ENCODE measurements around the gene GDI1. TPM values are rescaled to one million over a fixed set of nuclear protein-coding genes. Genes with fewer than 3 reads are reported as not detected.

The GDI1 gene
- total RNA-seq, 2 donors from 2014 or later, result 63.0 to 83.0 TPM

DNA sequence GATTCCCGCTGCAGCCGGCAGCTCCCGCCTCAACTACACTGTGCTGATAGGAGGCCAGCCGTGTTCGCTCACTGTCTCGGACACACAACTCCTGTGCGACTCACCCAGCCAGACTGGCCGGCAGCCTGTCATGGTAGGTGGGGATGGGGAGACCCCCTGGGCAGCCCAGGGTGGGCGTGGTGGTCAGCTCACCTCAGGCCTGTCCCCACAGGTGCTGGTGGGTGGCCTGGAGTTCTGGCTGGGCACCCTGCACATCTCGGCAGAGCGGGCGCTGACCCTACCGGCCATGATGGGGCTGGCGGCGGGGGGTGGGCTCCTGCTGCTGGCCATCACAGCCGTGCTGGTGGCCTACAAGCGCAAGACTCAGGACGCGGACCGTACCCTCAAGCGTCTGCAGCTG is 30.6 kb downstream of the GDI1 start:
- Histone ChIP-seq H3K27me3 (no peaks in the 10 kb centered on the region), H3K27ac (no peak overlapping the region), H3K9me3 (no peaks in the 10 kb centered on the region), H3K4me1 (no peaks in the 10 kb centered on the region), H3K9ac (ENCODE audit: low read depth in 2 of 2, low read length in 2 of 2) (no peak overlapping the region), H3K36me3 (no peaks in the 10 kb centered on the region), H3K4me3 (no peak overlapping the region)
- intact Hi-C loops (cut with DNase I), result no loop called here
- DNase-seq, result no peak
- TF ChIP-seq, protein P1, sequence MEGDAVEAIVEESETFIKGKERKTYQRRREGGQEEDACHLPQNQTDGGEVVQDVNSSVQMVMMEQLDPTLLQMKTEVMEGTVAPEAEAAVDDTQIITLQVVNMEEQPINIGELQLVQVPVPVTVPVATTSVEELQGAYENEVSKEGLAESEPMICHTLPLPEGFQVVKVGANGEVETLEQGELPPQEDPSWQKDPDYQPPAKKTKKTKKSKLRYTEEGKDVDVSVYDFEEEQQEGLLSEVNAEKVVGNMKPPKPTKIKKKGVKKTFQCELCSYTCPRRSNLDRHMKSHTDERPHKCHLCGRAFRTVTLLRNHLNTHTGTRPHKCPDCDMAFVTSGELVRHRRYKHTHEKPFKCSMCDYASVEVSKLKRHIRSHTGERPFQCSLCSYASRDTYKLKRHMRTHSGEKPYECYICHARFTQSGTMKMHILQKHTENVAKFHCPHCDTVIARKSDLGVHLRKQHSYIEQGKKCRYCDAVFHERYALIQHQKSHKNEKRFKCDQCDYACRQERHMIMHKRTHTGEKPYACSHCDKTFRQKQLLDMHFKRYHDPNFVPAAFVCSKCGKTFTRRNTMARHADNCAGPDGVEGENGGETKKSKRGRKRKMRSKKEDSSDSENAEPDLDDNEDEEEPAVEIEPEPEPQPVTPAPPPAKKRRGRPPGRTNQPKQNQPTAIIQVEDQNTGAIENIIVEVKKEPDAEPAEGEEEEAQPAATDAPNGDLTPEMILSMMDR (IDR thresholded peaks at IDR 0.05), result no peak

DNA sequence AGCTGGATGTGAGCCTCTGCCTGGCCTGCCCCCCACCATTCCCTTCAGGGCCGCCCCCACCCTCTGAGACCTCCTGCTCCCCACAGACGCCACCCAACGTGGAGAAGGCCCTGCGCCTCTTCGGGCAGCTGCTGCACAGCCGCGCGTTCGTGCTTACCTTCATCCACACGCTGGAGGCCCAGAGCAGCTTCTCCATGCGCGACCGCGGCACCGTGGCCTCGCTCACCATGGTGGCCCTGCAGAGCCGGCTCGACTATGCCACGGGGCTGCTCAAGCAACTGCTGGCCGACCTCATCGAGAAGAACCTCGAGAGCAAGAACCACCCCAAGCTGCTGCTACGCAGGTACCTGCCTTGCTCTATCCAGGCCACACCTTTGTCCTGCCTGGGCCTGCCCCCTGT is 31.3 kb downstream of the GDI1 start:
- no peak overlapping the region for H3K4me3 ChIP-seq
- H3K27me3 ChIP-seq, result no peaks in the 10 kb centered on the region
- H3K9me3 ChIP-seq, result no peaks in the 10 kb centered on the region
- DNase-seq, result no peak
- TF ChIP-seq, protein P1 (IDR thresholded peaks at IDR 0.05), result no peak
- H3K4me1 ChIP-seq, result no peaks in the 10 kb centered on the region
- intact Hi-C loops (cut with DNase I), result no loop called here
- H3K36me3 ChIP-seq, result no peaks in the 10 kb centered on the region
- H3K9ac ChIP-seq (ENCODE audit: low read depth in 2 of 2, low read length in 2 of 2), result no peak overlapping the region
- H3K27ac ChIP-seq, result no peak overlapping the region

DNA sequence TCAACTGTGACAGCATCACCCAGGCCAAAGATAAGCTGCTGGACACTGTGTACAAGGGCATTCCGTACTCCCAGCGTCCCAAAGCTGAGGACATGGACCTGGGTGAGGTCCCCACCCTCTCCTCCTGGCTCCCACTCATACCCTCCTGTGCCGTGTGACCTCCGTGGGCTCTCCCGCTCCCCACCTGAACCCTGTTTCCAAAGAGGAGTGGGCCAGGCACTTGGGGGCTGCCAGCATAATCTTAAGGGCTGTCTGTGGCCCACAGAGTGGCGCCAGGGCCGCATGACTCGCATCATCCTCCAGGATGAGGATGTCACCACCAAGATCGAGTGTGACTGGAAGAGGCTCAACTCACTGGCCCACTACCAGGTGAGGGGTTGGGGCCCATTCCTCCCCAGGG is 32.2 kb downstream of the GDI1 start:
- Histone ChIP-seq H3K27ac (no peak overlapping the region), H3K4me1 (no peaks in the 10 kb centered on the region), H3K36me3 (no peaks in the 10 kb centered on the region), H3K9ac (ENCODE audit: low read depth in 2 of 2, low read length in 2 of 2) (no peak overlapping the region), H3K27me3 (no peaks in the 10 kb centered on the region), H3K9me3 (no peaks in the 10 kb centered on the region), H3K4me3 (no peak overlapping the region)
- no peak for DNase-seq
- TF ChIP-seq, protein P1 (IDR thresholded peaks at IDR 0.05), result no peak
- intact Hi-C loops (cut with DNase I), result no loop called here

DNA sequence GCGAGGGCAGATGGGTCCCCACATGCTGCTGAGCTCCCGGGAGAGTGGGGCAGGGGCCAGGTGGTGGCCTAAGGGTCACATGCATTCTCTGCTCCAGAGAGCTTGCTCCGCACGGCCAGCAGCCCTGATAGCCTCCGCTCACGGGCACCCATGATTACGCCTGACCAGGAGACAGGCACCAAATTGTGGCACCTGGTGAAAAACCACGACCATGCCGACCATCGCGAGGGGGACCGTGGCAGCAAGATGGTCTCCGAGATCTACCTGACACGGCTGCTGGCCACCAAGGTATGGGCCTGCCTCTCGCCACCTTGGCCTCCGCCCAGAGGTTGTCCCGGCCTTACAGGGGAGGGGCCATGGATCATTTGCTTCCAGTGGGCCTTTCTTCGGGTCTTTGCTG is 32.9 kb downstream of the GDI1 start:
- Histone ChIP-seq H3K9me3 (no peaks in the 10 kb centered on the region), H3K4me1 (no peaks in the 10 kb centered on the region), H3K27ac (no peak overlapping the region), H3K36me3 (no peaks in the 10 kb centered on the region), H3K4me3 (no peak overlapping the region), H3K27me3 (no peaks in the 10 kb centered on the region), H3K9ac (ENCODE audit: low read depth in 2 of 2, low read length in 2 of 2) (no peak overlapping the region)
- intact Hi-C loops (cut with DNase I), result no loop called here
- DNase-seq, result no peak
- TF ChIP-seq, protein P1 (IDR thresholded peaks at IDR 0.05), result no peak

DNA sequence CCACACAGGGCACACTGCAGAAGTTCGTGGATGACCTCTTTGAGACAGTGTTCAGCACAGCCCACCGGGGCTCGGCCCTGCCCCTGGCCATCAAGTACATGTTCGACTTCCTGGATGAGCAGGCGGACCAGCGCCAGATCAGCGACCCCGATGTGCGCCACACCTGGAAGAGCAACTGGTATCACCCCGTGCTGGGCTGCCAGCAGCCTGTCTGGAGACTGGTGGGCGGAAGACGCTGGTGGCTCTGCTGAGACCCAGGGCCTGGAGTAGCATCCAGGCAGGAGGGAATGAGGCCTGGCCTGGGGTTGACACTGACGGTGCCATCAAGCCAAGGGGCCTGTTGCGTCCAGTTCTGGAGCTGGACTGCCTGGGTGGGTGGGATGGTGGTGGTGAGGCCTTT is 33.5 kb downstream of the GDI1 start:
- Histone ChIP-seq H3K9ac (ENCODE audit: low read depth in 2 of 2, low read length in 2 of 2) (no peak overlapping the region), H3K4me3 (no peak overlapping the region), H3K36me3 (no peaks in the 10 kb centered on the region), H3K27ac (no peak overlapping the region), H3K9me3 (no peaks in the 10 kb centered on the region), H3K4me1 (no peaks in the 10 kb centered on the region), H3K27me3 (no peaks in the 10 kb centered on the region)
- TF ChIP-seq, protein P1 (IDR thresholded peaks at IDR 0.05), result no peak
- no peak for DNase-seq
- intact Hi-C loops (cut with DNase I), result no loop called here
